Measurements from ENCODE around the gene HSPA8.

HSPA8 gene

GRCh38 chr11:123076484-123076883 is 14.5 kb upstream of the HSPA8 start:
- Mint-ChIP-seq H3K4me3 (no peak overlapping the region), H3K9me3 (no peaks in the 10 kb centered on the region), H3K36me3 (ENCODE audit: low read depth) (peaks cover 43% of the 10 kb centered on the region), H3K27me3 (ENCODE audit: low read depth) (no peaks in the 10 kb centered on the region), H3K27ac (peak overlapping the region in 1 of 3 experiments; percentile 15), H3K4me1 (peaks cover 20% of the 10 kb centered on the region)
- no peak for TF ChIP-seq CTCF (IDR thresholded peaks at IDR 0.05; ENCODE audit: unreplicated experiment in 3 of 3)

DNA sequence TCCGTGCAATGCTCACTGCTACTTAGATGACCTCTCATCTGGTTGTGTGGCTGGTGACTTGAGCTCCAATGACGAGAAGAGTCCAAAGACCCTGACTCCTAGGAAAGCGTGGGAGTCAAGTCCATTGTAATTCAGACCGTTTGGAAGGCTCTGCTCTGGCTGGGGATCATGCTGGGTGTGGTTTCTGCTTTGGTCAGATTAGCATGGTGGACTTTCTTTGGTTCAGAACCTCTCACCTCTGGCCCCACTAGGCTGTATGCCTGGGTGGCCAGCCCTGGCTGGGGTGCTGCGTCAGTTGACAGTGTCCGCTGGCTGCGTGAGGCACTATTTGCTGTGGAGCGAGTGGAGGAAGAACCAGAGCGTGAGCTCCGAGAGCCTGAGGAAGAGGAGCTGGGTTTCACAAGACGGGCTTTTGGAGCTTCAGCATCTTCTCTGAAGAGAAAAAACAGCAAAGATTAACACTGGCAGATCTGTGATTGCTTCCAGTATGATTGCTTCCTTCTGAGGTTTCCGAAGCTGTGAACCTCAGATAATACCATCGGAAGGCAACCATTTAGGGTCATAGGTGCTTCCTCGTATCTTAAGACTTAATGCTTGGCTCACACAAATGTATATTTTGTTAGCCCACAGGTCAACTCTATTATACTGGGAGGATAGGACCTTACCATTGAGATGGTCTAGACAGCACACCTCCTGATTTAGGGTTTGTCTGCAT is 11.6 kb upstream of the HSPA8 start:
- peaks cover 33% of the 10 kb centered on the region for H3K4me1 Mint-ChIP-seq

DNA sequence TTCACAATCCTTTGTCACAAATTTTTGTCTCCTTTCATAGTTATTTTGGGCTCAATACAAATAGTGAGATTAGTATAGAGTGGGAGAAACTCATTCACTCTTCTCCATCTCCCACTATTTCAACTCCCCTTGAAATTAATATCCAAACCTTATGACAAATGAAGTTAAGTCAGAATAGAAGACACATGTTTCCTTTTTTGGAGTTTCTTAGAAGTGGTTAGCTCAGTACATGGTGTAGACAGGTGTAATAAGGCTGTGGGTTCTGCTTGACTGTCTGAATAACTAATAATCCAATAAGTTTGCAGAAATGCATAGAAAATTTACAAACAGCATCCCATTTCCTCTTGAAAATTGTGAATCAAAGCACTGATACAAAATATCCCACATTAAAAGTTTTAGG is 10.8 kb upstream of the HSPA8 start:
- Mint-ChIP-seq H3K27ac (no peak overlapping the region), H3K27me3 (ENCODE audit: low read depth) (no peaks in the 10 kb centered on the region), H3K4me3 (no peak overlapping the region), H3K36me3 (ENCODE audit: low read depth) (peaks cover 58% of the 10 kb centered on the region), H3K9me3 (no peaks in the 10 kb centered on the region), H3K4me1 (peaks cover 34% of the 10 kb centered on the region)
- no peak for TF ChIP-seq CTCF (IDR thresholded peaks at IDR 0.05; ENCODE audit: unreplicated experiment in 3 of 3)

More for the DNA sequence above, 11.6 kb upstream of the HSPA8 start:
- Mint-ChIP-seq H3K27me3 (ENCODE audit: low read depth) (no peaks in the 10 kb centered on the region), H3K27ac (no peak overlapping the region), H3K36me3 (ENCODE audit: low read depth) (peaks cover 57% of the 10 kb centered on the region), H3K9me3 (no peaks in the 10 kb centered on the region), H3K4me3 (no peak overlapping the region)
- TF ChIP-seq CTCF (IDR thresholded peaks at IDR 0.05; ENCODE audit: unreplicated experiment in 3 of 3) = no peak

- H3K9me3 Mint-ChIP-seq = no peaks in the 10 kb centered on the region
- no peak for TF ChIP-seq CTCF (IDR thresholded peaks at IDR 0.05; ENCODE audit: unreplicated experiment in 3 of 3)
- no peak overlapping the region for H3K4me3 Mint-ChIP-seq
Measured at GRCh38 chr11:123072332-123072761, 10.4 kb upstream of the HSPA8 start.

DNA sequence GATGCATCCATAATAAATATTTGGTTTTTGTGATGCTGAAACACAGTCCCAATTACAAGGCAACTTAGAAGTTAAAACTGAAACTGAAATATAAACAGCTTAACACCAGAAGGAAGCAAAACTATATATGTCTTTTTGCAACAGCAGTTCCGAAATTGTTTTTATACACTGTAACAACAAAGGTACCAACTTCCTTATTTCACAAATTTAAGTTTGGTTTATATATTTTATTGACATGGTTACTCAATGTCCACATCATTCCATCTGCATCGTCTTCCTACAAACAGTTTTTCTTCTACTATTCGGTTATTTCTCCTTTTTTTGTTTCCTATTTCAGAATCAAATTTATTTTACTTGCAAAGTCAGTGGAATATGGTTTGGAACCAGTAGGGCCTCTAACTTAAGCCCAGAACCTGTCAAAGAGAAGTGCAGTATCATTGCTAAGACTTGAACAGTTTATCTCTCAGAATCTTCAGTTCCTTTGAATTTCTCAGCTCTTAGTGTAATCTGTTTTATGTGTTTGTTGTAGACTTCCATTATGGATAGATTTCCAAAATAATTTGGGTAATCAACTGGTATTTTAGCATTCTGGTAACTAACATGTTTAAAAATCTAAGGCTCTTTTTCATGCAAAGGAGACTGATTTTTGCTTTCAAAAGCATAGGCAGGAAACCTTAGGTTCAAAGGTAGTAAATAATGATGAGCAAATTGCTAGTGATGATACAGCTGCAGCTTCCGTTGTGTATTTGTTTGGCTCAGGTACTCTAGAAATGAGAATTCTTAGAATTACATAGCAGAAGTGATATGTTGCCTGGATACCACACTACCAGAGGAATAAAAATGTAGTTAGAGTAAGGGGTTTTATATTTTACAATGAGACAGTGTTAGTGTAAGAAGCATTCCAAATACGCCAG is 8.2 kb upstream of the HSPA8 start:
- no peak for TF ChIP-seq CTCF (IDR thresholded peaks at IDR 0.05; ENCODE audit: unreplicated experiment in 3 of 3)
- Mint-ChIP-seq H3K27me3 (ENCODE audit: low read depth) (no peaks in the 10 kb centered on the region), H3K4me1 (peaks cover 39% of the 10 kb centered on the region), H3K4me3 (peak overlapping the region in 1 of 3 experiments; percentile 11), H3K9me3 (no peaks in the 10 kb centered on the region), H3K36me3 (ENCODE audit: low read depth) (peaks cover 50% of the 10 kb centered on the region), H3K27ac (peak overlapping the region in 2 of 3 experiments; percentile 1 to 61)

More at GRCh38 chr11:123072332-123072761, 10.4 kb upstream of the HSPA8 start:
- H3K36me3 Mint-ChIP-seq (ENCODE audit: low read depth) = peaks cover 58% of the 10 kb centered on the region
- H3K27me3 Mint-ChIP-seq (ENCODE audit: low read depth) = no peaks in the 10 kb centered on the region
- no peak overlapping the region for H3K27ac Mint-ChIP-seq
- H3K4me1 Mint-ChIP-seq = peaks cover 34% of the 10 kb centered on the region

Measured in nephron (organoid).